ENCODE data around the gene SLX4IP.

GRCh38 chr20:10521068-10521831, 86.1 kb downstream of the SLX4IP start:
- TF ChIP-seq CTCF (IDR thresholded peaks at IDR 0.05; ENCODE audit: insufficient read depth, low read length) (no peak), REST (IDR thresholded peaks at IDR 0.05; ENCODE audit: insufficient replicate concordance, low read depth) (no peak)
